HG03469 (cell line): ENCODE results near the gene ALDOA.

Source experiments
- ATAC-seq: cut with Tn5 transposase; IDR thresholded peaks from one replicate; pipeline ENCODE4 v1.9.1; 2021; ENCODE audit warnings: mild to moderate bottlenecking, moderate library complexity, moderate number of reproducible peaks; ENCODE audit not compliant: unreplicated experiment

The ALDOA gene

GRCh38 chr16:30068750-30069610, 3.4 kb downstream of the ALDOA start:
- no peak for ATAC-seq

- ATAC-seq, result no peak
Observed at GRCh38 chr16:30069611-30070462, 4.3 kb downstream of the ALDOA start.

GRCh38 chr16:30070490-30070889, 4.9 kb downstream of the ALDOA start:
- no peak for ATAC-seq

GRCh38 chr16:30075503-30076275, 10.1 kb downstream of the ALDOA start, which contains the start of gene PPP4C:
TSS of gene PPP4C (plus strand) at chr16:30075994. CDS start at chr16:30076378, 384 bp downstream.
- peak; percentile 58 for ATAC-seq

- ATAC-seq, result peak; percentile 9
Observed at GRCh38 chr16:30076276-30076791, 10.8 kb downstream of the ALDOA start.

GRCh38 chr16:30077656-30078055, 12.1 kb downstream of the ALDOA start:
- ATAC-seq, result no peak

- ATAC-seq, result no peak
Observed at GRCh38 chr16:30078744-30079143, 13.2 kb downstream of the ALDOA start.

- no peak for ATAC-seq
Observed at GRCh38 chr16:30079480-30079879, 13.9 kb downstream of the ALDOA start.

- ATAC-seq, result no peak
Observed at GRCh38 chr16:30082545-30083090, 17.1 kb downstream of the ALDOA start.

- ATAC-seq, result no peak
Observed at GRCh38 chr16:30083216-30084055, 17.9 kb downstream of the ALDOA start.

GRCh38 chr16:30084096-30084815, 18.7 kb downstream of the ALDOA start:
- ATAC-seq, result no peak

- ATAC-seq, result no peak
Observed at GRCh38 chr16:30084816-30085159, 19.2 kb downstream of the ALDOA start.

- no peak for ATAC-seq
Observed at GRCh38 chr16:30085247-30085646, 19.7 kb downstream of the ALDOA start.

GRCh38 chr16:30085820-30086219, 20.3 kb downstream of the ALDOA start:
- no peak for ATAC-seq

- ATAC-seq, result no peak
Observed at GRCh38 chr16:30086291-30087140, 21.0 kb downstream of the ALDOA start.

- ATAC-seq, result no peak
Observed at GRCh38 chr16:30087181-30087898, 21.8 kb downstream of the ALDOA start.

GRCh38 chr16:30088237-30088831, 22.8 kb downstream of the ALDOA start:
- no peak for ATAC-seq
